ENCODE measurements around the gene ST8SIA2. TPM values are rescaled to one million over a fixed set of nuclear protein-coding genes. Genes with fewer than 3 reads are reported as not detected.

ST8SIA2 gene
- polyA plus RNA-seq, 1 donor from 2014 or later: not detected

DNA sequence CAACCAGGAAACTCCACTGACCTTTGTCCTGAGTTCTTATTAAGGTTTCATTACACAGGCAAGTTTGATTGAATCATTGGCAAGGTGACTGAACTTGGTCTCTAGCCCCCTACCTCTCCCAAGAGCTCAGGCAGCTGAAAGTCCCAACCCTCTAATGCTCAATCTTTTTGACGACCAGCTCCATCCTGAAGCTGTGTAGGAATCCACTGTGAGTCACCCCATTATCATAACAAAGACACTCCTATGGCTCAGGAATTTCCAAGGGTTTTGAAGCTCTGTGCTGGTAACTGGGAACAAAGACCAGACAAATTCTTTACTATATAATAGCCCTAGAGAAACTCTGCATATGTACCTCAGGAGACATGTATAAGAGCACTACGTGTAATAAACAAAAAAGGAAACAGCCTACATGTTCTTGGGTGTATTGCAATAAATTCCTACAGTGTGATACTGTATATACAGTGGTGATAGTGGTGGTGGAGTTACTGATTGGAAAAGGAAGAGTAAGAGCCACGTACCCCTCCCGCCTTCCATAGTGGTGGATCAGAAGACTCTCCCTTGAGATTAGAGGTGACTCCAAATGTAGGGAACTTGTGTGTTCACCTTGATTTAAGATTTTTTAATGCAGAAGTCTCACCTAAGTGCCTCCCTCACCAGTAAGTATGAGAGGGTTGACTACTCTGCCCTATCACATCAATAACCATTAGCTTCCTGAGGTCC lies 116.6 kb downstream of the ST8SIA2 start:
- Mint-ChIP-seq H3K27ac (no peak overlapping the region), H3K4me1 (no peaks in the 10 kb centered on the region), H3K4me3 (no peak overlapping the region), H3K36me3 (no peaks in the 10 kb centered on the region), H3K9me3 (peaks cover 2 to 15% (median 7%) of the 10 kb centered on the region in 3 donors), H3K27me3 (no peaks in the 10 kb centered on the region)

All from IgD-negative memory B cell (primary cell).